ENCODE results near the gene GPC2. TPM values are rescaled to one million over a fixed set of nuclear protein-coding genes. Genes with fewer than 3 reads are reported as not detected.

Gene GPC2
- total and polyA plus RNA-seq, 2 experiments from 2014 or later: 32.1 to 47.9 TPM

GRCh38 chr7:100158229-100159098 is 18.7 kb downstream of the GPC2 start, which contains the start of gene TRAPPC14:
TSS of gene TRAPPC14 (minus strand) at chr7:100158723. CDS start at chr7:100158499, 224 bp downstream.
- peak within 1 kb of the TSS; percentile 57 for H3K27ac ChIP-seq
- peaks cover 19% of the 10 kb centered on the region for H3K36me3 ChIP-seq

GRCh38 chr7:100157334-100158228 is 19.6 kb downstream of the GPC2 start:
- no peaks in the 10 kb centered on the region for H3K9me3 ChIP-seq (ENCODE audit: low read depth)
- H3K4me3 ChIP-seq: peak overlapping the region; percentile 91
- DNase-seq (ENCODE audit: low read depth in 1 of 2, low spot score in 1 of 2): peak; percentile 52 to 61
- peaks cover 19% of the 10 kb centered on the region for H3K36me3 ChIP-seq
- TF ChIP-seq CTCF (IDR thresholded peaks at IDR 0.05; ENCODE audit: low read depth, low read length): peak; percentile 20
- H3K4me1 ChIP-seq (ENCODE audit: low read depth): peaks cover 6% of the 10 kb centered on the region
- no peaks in the 10 kb centered on the region for H3K27me3 ChIP-seq
- H3K27ac ChIP-seq: peak overlapping the region; percentile 57

More at GRCh38 chr7:100158229-100159098, 18.7 kb downstream of the GPC2 start, which contains the start of gene TRAPPC14:
- Histone ChIP-seq H3K27me3 (no peaks in the 10 kb centered on the region), H3K9me3 (ENCODE audit: low read depth) (no peaks in the 10 kb centered on the region), H3K4me1 (ENCODE audit: low read depth) (peaks cover 6% of the 10 kb centered on the region), H3K4me3 (peak within 1 kb of the TSS; percentile 91)
- DNase-seq (ENCODE audit: low read depth in 1 of 2, low spot score in 1 of 2): peak; percentile 94
- TF ChIP-seq CTCF (IDR thresholded peaks at IDR 0.05; ENCODE audit: low read depth, low read length): no peak

- no peaks in the 10 kb centered on the region for H3K27me3 ChIP-seq
- peaks cover 6% of the 10 kb centered on the region for H3K4me1 ChIP-seq (ENCODE audit: low read depth)
- DNase-seq (ENCODE audit: low read depth in 1 of 2, low spot score in 1 of 2): no peak
- no peak overlapping the region for H3K4me3 ChIP-seq
- H3K9me3 ChIP-seq (ENCODE audit: low read depth): no peaks in the 10 kb centered on the region
- peak overlapping the region; percentile 57 for H3K27ac ChIP-seq
- peaks cover 19% of the 10 kb centered on the region for H3K36me3 ChIP-seq
- no peak for TF ChIP-seq CTCF (IDR thresholded peaks at IDR 0.05; ENCODE audit: low read depth, low read length)
Measured at GRCh38 chr7:100157069-100157333, 20.2 kb downstream of the GPC2 start.

- H3K27ac ChIP-seq: peak overlapping the region; percentile 57
- no peaks in the 10 kb centered on the region for H3K27me3 ChIP-seq
- DNase-seq (ENCODE audit: low read depth in 1 of 2, low spot score in 1 of 2): no peak
- no peak for TF ChIP-seq CTCF (IDR thresholded peaks at IDR 0.05; ENCODE audit: low read depth, low read length)
- H3K4me1 ChIP-seq (ENCODE audit: low read depth): peaks cover 6% of the 10 kb centered on the region
- H3K4me3 ChIP-seq: no peak overlapping the region
- peaks cover 19% of the 10 kb centered on the region for H3K36me3 ChIP-seq
- no peaks in the 10 kb centered on the region for H3K9me3 ChIP-seq (ENCODE audit: low read depth)
Measured at GRCh38 chr7:100156331-100157068, 20.7 kb downstream of the GPC2 start.
